A673 (cell line): ENCODE results near the gene DNAH1.

Experiments used
- EZH2 ChIP-seq: fragments of 200-600 bp; sonication (generic); IDR thresholded peaks from 2 replicates; pipeline ENCODE4 v1.6.1; 2017; ENCODE audit warnings: borderline replicate concordance, low read depth, mild to moderate bottlenecking, mixed read lengths, antibody characterized with exemption, low read length; ENCODE audit not compliant: poor library complexity, severe bottlenecking
- TF ChIP-seq, protein P1 (sequence below): fragments of 300-800, 200-600 bp; sonication (generic); conservative IDR thresholded peaks from 2 replicates; pipeline ENCODE4 v1.5.1; 2017; ENCODE audit warnings: low read depth, mild to moderate bottlenecking, antibody characterized with exemption, low read length, moderate library complexity, mixed read lengths

DNA sequence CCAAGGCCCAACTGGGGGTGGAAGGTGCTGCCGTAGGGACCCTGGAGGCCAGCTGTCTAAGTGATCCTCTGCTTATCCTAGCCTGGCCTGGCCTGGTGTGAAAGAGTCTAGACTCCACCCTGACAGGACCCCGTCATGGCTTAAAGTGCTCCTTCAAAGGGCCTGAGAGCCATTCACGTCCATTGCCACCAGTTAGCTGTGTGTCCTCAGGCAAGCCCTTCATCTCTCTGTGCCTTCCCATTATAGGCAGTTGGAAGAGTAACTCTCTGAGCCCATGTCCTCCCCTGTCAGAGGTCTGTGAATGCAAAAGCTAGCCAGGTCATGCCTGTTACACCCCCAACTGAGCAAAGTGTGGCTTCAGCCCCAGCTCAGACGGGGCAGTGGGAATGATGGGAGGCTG is 9.1 kb upstream of the DNAH1 start:
- TF ChIP-seq, protein P1, sequence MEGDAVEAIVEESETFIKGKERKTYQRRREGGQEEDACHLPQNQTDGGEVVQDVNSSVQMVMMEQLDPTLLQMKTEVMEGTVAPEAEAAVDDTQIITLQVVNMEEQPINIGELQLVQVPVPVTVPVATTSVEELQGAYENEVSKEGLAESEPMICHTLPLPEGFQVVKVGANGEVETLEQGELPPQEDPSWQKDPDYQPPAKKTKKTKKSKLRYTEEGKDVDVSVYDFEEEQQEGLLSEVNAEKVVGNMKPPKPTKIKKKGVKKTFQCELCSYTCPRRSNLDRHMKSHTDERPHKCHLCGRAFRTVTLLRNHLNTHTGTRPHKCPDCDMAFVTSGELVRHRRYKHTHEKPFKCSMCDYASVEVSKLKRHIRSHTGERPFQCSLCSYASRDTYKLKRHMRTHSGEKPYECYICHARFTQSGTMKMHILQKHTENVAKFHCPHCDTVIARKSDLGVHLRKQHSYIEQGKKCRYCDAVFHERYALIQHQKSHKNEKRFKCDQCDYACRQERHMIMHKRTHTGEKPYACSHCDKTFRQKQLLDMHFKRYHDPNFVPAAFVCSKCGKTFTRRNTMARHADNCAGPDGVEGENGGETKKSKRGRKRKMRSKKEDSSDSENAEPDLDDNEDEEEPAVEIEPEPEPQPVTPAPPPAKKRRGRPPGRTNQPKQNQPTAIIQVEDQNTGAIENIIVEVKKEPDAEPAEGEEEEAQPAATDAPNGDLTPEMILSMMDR, result no peak
- TF ChIP-seq EZH2, result no peak
